H1 (cell line): ENCODE measurements around the gene KLHL3. TPM values are rescaled to one million over a fixed set of nuclear protein-coding genes. Genes with fewer than 3 reads are reported as not detected.

Experiments used
- CTCF ChIA-PET: fragments of 300-600 bp; sonication (Branson Sonifier 250); formaldehyde crosslinking; loops from one replicate; lab custom pipeline; 2021; ENCODE audit not compliant: partially characterized antibody; lab: Charles Lee
- POLR2A ChIA-PET: fragments of 300-600 bp; sonication (Branson Sonifier 250); formaldehyde crosslinking; loops from one replicate; lab custom pipeline; 2021; ENCODE audit warnings: inconsistent platforms; ENCODE audit not compliant: partially characterized antibody; lab: Charles Lee
- DNase-seq, 2 experiments: peaks; one replicate each; pipeline versions ENCODE4 v3.0.0 to v3.0.0-alpha.2; 2010 to 2022; ENCODE audit warnings: low spot score in 2 of 2, low read depth in 1 of 2, mixed read lengths in 1 of 2
- FAIRE-seq: peaks from 2 replicates; lab custom pipeline; 2011; peaks lifted over from hg19 to GRCh38; lab: Jason Lieb, UNC
- H2AFZ ChIP-seq: 2 replicates; pipeline ENCODE4 v1.8.1; 2012; ENCODE audit warnings: low read length, inconsistent platforms
- H2AK5ac ChIP-seq: 2 replicates; pipeline ENCODE4 v1.6.1; 2013; ENCODE audit warnings: low read depth, low read length
- H2BK120ac ChIP-seq: replicated peaks from 2 replicates; pipeline ENCODE3; 2013; ENCODE audit warnings: low read depth, low read length, inconsistent platforms
- H2BK12ac ChIP-seq: 2 replicates; pipeline ENCODE4 v1.6.1; 2013; ENCODE audit warnings: low read depth, low read length
- H2BK15ac ChIP-seq: 2 replicates; pipeline ENCODE4 v1.6.1; 2013; ENCODE audit warnings: low read length
- H2BK20ac ChIP-seq: 2 replicates; pipeline ENCODE4 v1.6.1; 2013; ENCODE audit warnings: low read length
- H2BK5ac ChIP-seq: 2 replicates; pipeline ENCODE4 v1.6.1; 2013; ENCODE audit warnings: low read depth, low read length
- H3K14ac ChIP-seq: 2 replicates; pipeline ENCODE4 v1.6.1; 2013; ENCODE audit warnings: inconsistent platforms; ENCODE audit not compliant: insufficient read length
- H3K18ac ChIP-seq: 2 replicates; pipeline ENCODE4 v1.6.1; 2013; ENCODE audit warnings: low read length; ENCODE audit errors: extremely low read depth
- H3K23ac ChIP-seq: 2 replicates; pipeline ENCODE4 v1.6.1; 2013; ENCODE audit warnings: inconsistent platforms; ENCODE audit not compliant: insufficient read length
- H3K23me2 ChIP-seq: 2 replicates; pipeline ENCODE4 v1.6.1; 2013; ENCODE audit warnings: low read depth, low read length
- H3K27ac ChIP-seq: 2 replicates; pipeline ENCODE4 v1.6.1; 2011; ENCODE audit warnings: low read depth, low read length, inconsistent platforms
- H3K27me3 ChIP-seq, 4 experiments: replicated peaks in 1 of 4; 1 replicate in 1 of 4; 2 replicates in 3 of 4; pipeline versions ENCODE4 v1.6.1 to v1.8.1; 2011 to 2013; ENCODE audit warnings: low read length in 3 of 4, mild to moderate bottlenecking in 3 of 4, inconsistent platforms in 2 of 4, mixed read lengths in 2 of 4, moderate library complexity in 1 of 4; ENCODE audit not compliant: control insufficient read depth in 3 of 4, insufficient read depth in 3 of 4; ENCODE audit errors: extremely low read depth in 1 of 4
- H3K36me3 ChIP-seq, 4 experiments: 2 replicates each; pipeline versions ENCODE4 v1.6.1 to v1.8.1; 2011 to 2013; ENCODE audit warnings: mild to moderate bottlenecking in 4 of 4, low read length in 3 of 4, moderate library complexity in 2 of 4, control low read depth in 1 of 4, inconsistent platforms in 1 of 4; ENCODE audit not compliant: insufficient read depth in 4 of 4, control insufficient read depth in 2 of 4
- H3K4ac ChIP-seq: replicated peaks from 2 replicates; pipeline ENCODE3; 2013; ENCODE audit warnings: low read length, low read depth, mixed read lengths, inconsistent platforms; ENCODE audit not compliant: insufficient read length
- H3K4me1 ChIP-seq, 4 experiments: replicated peaks in 1 of 4; 1 replicate in 1 of 4; 2 replicates in 3 of 4; pipeline versions ENCODE4 v1.6.1 to v1.8.1; 2011 to 2013; ENCODE audit warnings: low read length in 3 of 4, inconsistent platforms in 2 of 4, mixed read lengths in 1 of 4; ENCODE audit not compliant: insufficient read depth in 4 of 4, control insufficient read depth in 3 of 4
- H3K4me2 ChIP-seq, 2 experiments: 2 replicates each; pipeline versions ENCODE4 v1.6.1 to v1.8.1; 2011 to 2013; ENCODE audit warnings: low read depth in 2 of 2, low read length in 2 of 2, control low read depth in 1 of 2, inconsistent platforms in 1 of 2, mild to moderate bottlenecking in 1 of 2; ENCODE audit not compliant: insufficient read depth in 1 of 2
- H3K4me3 ChIP-seq, 4 experiments: fragments of 200-600, 300-600 bp in 1 of 4; sonication (generic), shearing (Covaris generic), sonication (Bioruptor Twin) in 1 of 4; 2 replicates each; pipeline versions ENCODE4 v1.5.1 to v1.8.1; 2011 to 2016; ENCODE audit warnings: low read length in 4 of 4, low read depth in 3 of 4, control low read depth in 2 of 4, inconsistent platforms in 2 of 4, mild to moderate bottlenecking in 2 of 4, mixed read lengths in 1 of 4, moderate library complexity in 1 of 4; ENCODE audit not compliant: insufficient read depth in 2 of 4; ENCODE audit errors: extremely low read depth in 1 of 4
- H3K56ac ChIP-seq: replicated peaks from 2 replicates; pipeline ENCODE3; 2013; ENCODE audit warnings: low read depth, mild to moderate bottlenecking, mixed read lengths, low read length, inconsistent platforms; ENCODE audit not compliant: insufficient read length
- H3K79me1 ChIP-seq: 2 replicates; pipeline ENCODE4 v1.6.1; 2013; ENCODE audit warnings: low read depth, low read length, control low read depth
- H3K79me2 ChIP-seq, 2 experiments: 2 replicates each; pipeline versions ENCODE4 v1.6.1 to v1.8.1; 2012 to 2013; ENCODE audit warnings: low read length in 2 of 2, mild to moderate bottlenecking in 2 of 2, inconsistent platforms in 1 of 2; ENCODE audit not compliant: insufficient read depth in 2 of 2, control insufficient read depth in 1 of 2
- H3K9ac ChIP-seq, 4 experiments: replicated peaks in 1 of 4; 1 replicate in 1 of 4; 2 replicates in 3 of 4; pipeline versions ENCODE4 v1.6.1 to v1.8.1; 2011 to 2013; ENCODE audit warnings: low read depth in 3 of 4, low read length in 3 of 4, control low read depth in 2 of 4, mild to moderate bottlenecking in 2 of 4, moderate library complexity in 2 of 4, inconsistent platforms in 1 of 4; ENCODE audit errors: extremely low read depth in 1 of 4
- H3K9me3 ChIP-seq, 2 experiments: 2 replicates each; pipeline versions ENCODE4 v1.6.1 to v1.8.1; 2012 to 2013; ENCODE audit warnings: mild to moderate bottlenecking in 2 of 2, moderate library complexity in 2 of 2, control low read depth in 1 of 2, inconsistent platforms in 1 of 2, low read depth in 1 of 2, low read length in 1 of 2, mixed read lengths in 1 of 2; ENCODE audit not compliant: insufficient read depth in 2 of 2
- H4K20me1 ChIP-seq, 2 experiments: replicated peaks in 1 of 2; 2 replicates each; pipeline versions ENCODE3 to v1.8.1; 2011 to 2013; ENCODE audit warnings: inconsistent platforms in 2 of 2, low read length in 2 of 2, mild to moderate bottlenecking in 1 of 2; ENCODE audit not compliant: insufficient read depth in 2 of 2, control insufficient read depth in 1 of 2
- H4K5ac ChIP-seq: 2 replicates; pipeline ENCODE4 v1.6.1; 2013; ENCODE audit warnings: low read length, low read depth, mixed read lengths, inconsistent platforms; ENCODE audit not compliant: insufficient read length
- H4K8ac ChIP-seq: 2 replicates; pipeline ENCODE4 v1.8.0; 2013; ENCODE audit warnings: mild to moderate bottlenecking, moderate library complexity, low read length, inconsistent platforms; ENCODE audit not compliant: insufficient read depth; ENCODE audit errors: extremely low read depth
- H4K91ac ChIP-seq: replicated peaks from 2 replicates; pipeline ENCODE3; 2013; ENCODE audit warnings: low read length, mixed read lengths, inconsistent platforms; ENCODE audit not compliant: insufficient read length
- ASH2L ChIP-seq: fragments of 200-600, 300-600 bp; sonication (generic); IDR thresholded peaks from one replicate; pipeline ENCODE4 v1.7.1; 2017; ENCODE audit warnings: low read length
- BACH1 ChIP-seq: IDR thresholded peaks from 2 replicates; pipeline ENCODE4 v1.6.1; 2012; ENCODE audit warnings: low read length, improper control_type of control experiment
- EZH2 ChIP-seq: fragments of 200-600 bp; sonication (generic); IDR thresholded peaks from 2 replicates; pipeline ENCODE4 v1.7.1; 2012; ENCODE audit warnings: low read depth, mild to moderate bottlenecking, moderate library complexity, low read length, inconsistent platforms; ENCODE audit not compliant: severe bottlenecking
- GABPA ChIP-seq: IDR thresholded peaks from 2 replicates; pipeline ENCODE4 v1.6.1; 2011; ENCODE audit warnings: mild to moderate bottlenecking, low read length, moderate library complexity, borderline replicate concordance; ENCODE audit not compliant: insufficient read depth
- JUN ChIP-seq: IDR thresholded peaks from 2 replicates; pipeline ENCODE4 v1.6.1; 2011; ENCODE audit warnings: low read depth, mild to moderate bottlenecking, improper control_type of control experiment, low read length
- KDM4A ChIP-seq: IDR thresholded peaks from one replicate; pipeline ENCODE4 v1.7.1; 2012; ENCODE audit warnings: low read depth, mild to moderate bottlenecking, moderate library complexity, low read length, inconsistent platforms; ENCODE audit not compliant: severe bottlenecking
- POU5F1 ChIP-seq: IDR thresholded peaks from 2 replicates; pipeline ENCODE4 v1.6.1; 2011; ENCODE audit warnings: low read depth, mild to moderate bottlenecking, low read length, moderate library complexity
- RXRA ChIP-seq: IDR thresholded peaks from 2 replicates; pipeline ENCODE4 v1.6.1; 2011; ENCODE audit warnings: low read depth, mild to moderate bottlenecking, low read length, moderate library complexity; ENCODE audit not compliant: insufficient read depth
- TAF1 ChIP-seq: IDR thresholded peaks from 2 replicates; pipeline ENCODE4 v1.6.1; 2011; ENCODE audit warnings: mild to moderate bottlenecking, low read depth, low read length
- WGBS, 2 experiments: shearing (Covaris generic) in 1 of 2; methylation state at CpG; one replicate each; pipeline versions ENCODE4 v1.1.6 to v1.1.7; 2013 to 2015; ENCODE audit warnings: low lambda C conversion rate in 2 of 2, mixed read lengths in 2 of 2, inconsistent platforms in 1 of 2, low coverage in 1 of 2, missing lambda C conversion rate in 1 of 2; ENCODE audit not compliant: insufficient replicate concordance in 2 of 2, insufficient coverage in 1 of 2, insufficient read length in 1 of 2; ENCODE audit errors: extremely low coverage in 1 of 2, missing lambda C conversion rate in 1 of 2; 5-methylcytosine and 5-hydroxymethylcytosine counted together
- polyA plus RNA-seq, 7 experiments: library from polyadenylated mRNA; depleted of rRNA in 3 of 7; stranded (reverse) in 5 of 7; unstranded in 2 of 7; fragments of >200 nt in 5 of 7; fragments of 200-250 nt in 2 of 7; gene quantifications; 1 replicate in 5 of 7; 2 replicates in 1 of 7; 4 replicates in 1 of 7; pipeline versions ENCODE4 v1.2.1 to v1.2.3, GENCODE V29; 2011 to 2013; ENCODE audit warnings: missing spikeins in 2 of 7, mixed read lengths in 2 of 7
- total RNA-seq: library from RNA; stranded (reverse); fragmentation: NEBNext Ultra II Directional; extraction: Animal tissue kit (Norgen Biotek cat#: 25700); gene quantifications from 2 replicates; pipeline ENCODE4 v1.2.1, GENCODE V29; 2021
- TF ChIP-seq, protein P1 (sequence below): IDR thresholded peaks from 2 replicates; pipeline ENCODE4 v1.6.1; 2011; ENCODE audit warnings: low read depth, mild to moderate bottlenecking, low read length; ENCODE audit not compliant: insufficient read depth
- TF ChIP-seq, protein P2 (sequence below), 3 experiments: IDR thresholded peaks; 1 replicate in 2 of 3; 2 replicates in 1 of 3; pipeline versions ENCODE4 v1.5.1 to v1.6.1; 2011; ENCODE audit warnings: low read length in 3 of 3, mild to moderate bottlenecking in 3 of 3, inconsistent platforms in 2 of 3, low read depth in 1 of 3, moderate library complexity in 1 of 3; ENCODE audit not compliant: insufficient read depth in 1 of 3; ENCODE audit errors: control extremely low read depth in 1 of 3

KLHL3 gene
- total and polyA plus RNA-seq, 2 of the 8 experiments (the other 6 are each of a cell fraction or from before 2014, with no cell fraction given), result 7.4 to 13.7 TPM

DNA sequence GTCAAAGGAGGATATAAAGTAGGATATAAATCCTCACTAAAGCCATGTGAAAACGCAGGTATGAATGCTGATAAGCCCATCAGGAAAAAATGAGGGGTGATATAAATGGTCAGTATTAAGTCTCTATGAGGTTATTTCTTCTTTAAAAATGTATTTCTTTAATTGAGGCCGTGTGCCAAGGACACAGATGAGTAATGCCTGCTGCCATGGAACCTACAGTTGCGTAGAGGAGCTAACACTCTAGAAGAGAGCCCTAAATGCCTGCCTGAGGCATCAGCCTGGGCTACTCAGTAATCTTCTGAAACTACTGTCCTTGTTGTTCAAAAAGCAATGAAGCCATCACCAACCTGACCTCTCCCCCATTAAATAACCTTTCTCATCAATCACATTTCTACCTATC is 84.9 kb downstream of the KLHL3 start:
- Histone ChIP-seq H3K18ac (no peak overlapping the region), H3K36me3 (no peaks in the 10 kb centered on the region; a peak in 2 of 8 replicates), H3K9me3 (no peaks in the 10 kb centered on the region), H3K23me2 (no peaks in the 10 kb centered on the region), H3K23ac (no peak overlapping the region), H4K20me1 (no peaks in the 10 kb centered on the region), H3K14ac (no peak overlapping the region), H3K79me2 (no peaks in the 10 kb centered on the region), H4K8ac (no peak overlapping the region), H2BK5ac (no peak overlapping the region), H3K4me2 (no peak overlapping the region), H3K56ac (no peak overlapping the region), H3K27ac (no peak overlapping the region), H4K91ac (no peak overlapping the region), H3K4me1 (no peaks in the 10 kb centered on the region), H3K4me3 (no peak overlapping the region), H3K79me1 (no peaks in the 10 kb centered on the region), H2BK120ac (no peak overlapping the region), H2AK5ac (no peak overlapping the region), H2BK15ac (no peak overlapping the region), H3K4ac (no peak overlapping the region), H2BK12ac (no peak overlapping the region), H3K9ac (no peak overlapping the region), H2AFZ (no peak overlapping the region), H4K5ac (no peak overlapping the region), H3K27me3 (no peaks in the 10 kb centered on the region), H2BK20ac (no peak overlapping the region)
- ChIA-PET CTCF (interaction anchor here (1.0 to 1.5 kb wide), 3 partner anchors 9 to 71 kb away, joined by 3 to 6 read pairs (median 4); no protein-coding TSS in a partner anchor), POLR2A (no interaction called here)
- FAIRE-seq (no peak), DNase-seq (no peak)
- WGBS, 2 experiments, result 89% methylated on average over 3 of the region's 3 CpGs; no CpG with 5 or more reads in 1 of the 2 experiments
- TF ChIP-seq ASH2L, result no peak
- TF ChIP-seq, protein P1, sequence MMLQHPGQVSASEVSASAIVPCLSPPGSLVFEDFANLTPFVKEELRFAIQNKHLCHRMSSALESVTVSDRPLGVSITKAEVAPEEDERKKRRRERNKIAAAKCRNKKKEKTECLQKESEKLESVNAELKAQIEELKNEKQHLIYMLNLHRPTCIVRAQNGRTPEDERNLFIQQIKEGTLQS, result no peak
- TF ChIP-seq RXRA, result no peak
- no peak for TF ChIP-seq BACH1
- TF ChIP-seq KDM4A, result no peak
- TF ChIP-seq, protein P2, sequence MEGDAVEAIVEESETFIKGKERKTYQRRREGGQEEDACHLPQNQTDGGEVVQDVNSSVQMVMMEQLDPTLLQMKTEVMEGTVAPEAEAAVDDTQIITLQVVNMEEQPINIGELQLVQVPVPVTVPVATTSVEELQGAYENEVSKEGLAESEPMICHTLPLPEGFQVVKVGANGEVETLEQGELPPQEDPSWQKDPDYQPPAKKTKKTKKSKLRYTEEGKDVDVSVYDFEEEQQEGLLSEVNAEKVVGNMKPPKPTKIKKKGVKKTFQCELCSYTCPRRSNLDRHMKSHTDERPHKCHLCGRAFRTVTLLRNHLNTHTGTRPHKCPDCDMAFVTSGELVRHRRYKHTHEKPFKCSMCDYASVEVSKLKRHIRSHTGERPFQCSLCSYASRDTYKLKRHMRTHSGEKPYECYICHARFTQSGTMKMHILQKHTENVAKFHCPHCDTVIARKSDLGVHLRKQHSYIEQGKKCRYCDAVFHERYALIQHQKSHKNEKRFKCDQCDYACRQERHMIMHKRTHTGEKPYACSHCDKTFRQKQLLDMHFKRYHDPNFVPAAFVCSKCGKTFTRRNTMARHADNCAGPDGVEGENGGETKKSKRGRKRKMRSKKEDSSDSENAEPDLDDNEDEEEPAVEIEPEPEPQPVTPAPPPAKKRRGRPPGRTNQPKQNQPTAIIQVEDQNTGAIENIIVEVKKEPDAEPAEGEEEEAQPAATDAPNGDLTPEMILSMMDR (IDR thresholded peaks at IDR 0.05; ENCODE audit: control extremely low read depth in 1 of 3, insufficient read depth in 1 of 3, low read depth in 1 of 3, low read length in 3 of 3), result no peak
- TF ChIP-seq JUN, result no peak
- no peak for TF ChIP-seq EZH2
- no peak for TF ChIP-seq GABPA
- no peak for TF ChIP-seq TAF1
- TF ChIP-seq POU5F1, result no peak
